ENCODE results near the gene CLIP4. TPM values are rescaled to one million over a fixed set of nuclear protein-coding genes. Genes with fewer than 3 reads are reported as not detected.

CLIP4 gene
- total and polyA plus RNA-seq, 2 experiments from 2014 or later = 0.06 to 0.14 TPM

- H3K4me2 ChIP-seq = no peak overlapping the region
- DNase-seq (ENCODE audit: low spot score) (no peak), ATAC-seq (no peak)
- peaks cover 3% of the 10 kb centered on the region; the same call in 1 of the 3 replicates for H3K36me3 Mint-ChIP-seq (ENCODE audit: low read depth)
- peak overlapping the region; percentile 79; the same call in 2 of the 3 replicates for H3K4me3 Mint-ChIP-seq
- peaks cover 44% of the 10 kb centered on the region for H3K27me3 Mint-ChIP-seq (ENCODE audit: insufficient read depth, low read depth, poor library complexity)
- TF ChIP-seq REST (IDR thresholded peaks at IDR 0.05; ENCODE audit: unreplicated experiment) (no peak), ETS1 (IDR thresholded peaks at IDR 0.05) (no peak), POLR2AphosphoS5 (IDR thresholded peaks at IDR 0.05; ENCODE audit: low read depth) (no peak), EZH2phosphoT487 (IDR thresholded peaks at IDR 0.05; ENCODE audit: unreplicated experiment) (no peak), NANOG (IDR thresholded peaks at IDR 0.05; ENCODE audit: borderline replicate concordance) (no peak)
- peaks cover 2% of the 10 kb centered on the region for H3K4me1 Mint-ChIP-seq
- no peaks in the 10 kb centered on the region for H3K36me3 ChIP-seq (ENCODE audit: insufficient read depth)
- H3K27me3 ChIP-seq (ENCODE audit: insufficient read depth) = peaks cover 60% of the 10 kb centered on the region
- H3F3A ChIP-seq (replicated peaks; ENCODE audit: low read depth) = no peaks in the 10 kb centered on the region
- no peaks in the 10 kb centered on the region for H3K9me2 ChIP-seq (ENCODE audit: insufficient read depth)
- no peak overlapping the region for H2AFZ ChIP-seq
- H4K20me1 ChIP-seq (replicated peaks; ENCODE audit: insufficient read depth) = no peaks in the 10 kb centered on the region
- peaks cover 6% of the 10 kb centered on the region for H3K4me1 ChIP-seq (ENCODE audit: insufficient read depth)
- H3K79me2 ChIP-seq (replicated peaks; ENCODE audit: insufficient read depth) = no peaks in the 10 kb centered on the region
- no peak overlapping the region for H3K27ac Mint-ChIP-seq
- no peak overlapping the region for H3K27ac ChIP-seq (ENCODE audit: low read depth)
- no peak overlapping the region for H3K4me3 ChIP-seq
- H3K9me3 Mint-ChIP-seq = no peaks in the 10 kb centered on the region
Observed at GRCh38 chr2:29113891-29114321, 1.3 kb upstream of the CLIP4 start.

GRCh38 chr2:29114586-29114945 lies 649 bp upstream of the CLIP4 start:
- H3F3A ChIP-seq (replicated peaks; ENCODE audit: low read depth) = no peaks in the 10 kb centered on the region
- Mint-ChIP-seq H3K27ac (no peak overlapping the region), H3K27me3 (ENCODE audit: insufficient read depth, low read depth, poor library complexity) (peaks cover 42% of the 10 kb centered on the region), H3K9me3 (no peaks in the 10 kb centered on the region), H3K4me3 (peak overlapping the region; percentile 79), H3K4me1 (peaks cover 2% of the 10 kb centered on the region), H3K36me3 (ENCODE audit: low read depth) (peaks cover 3% of the 10 kb centered on the region; the same call in 1 of the 3 replicates)
- H2AFZ ChIP-seq = peak overlapping the region; percentile 81
- DNase-seq (ENCODE audit: low spot score) (no peak), ATAC-seq (no peak)
- no peak overlapping the region for H3K27ac ChIP-seq (ENCODE audit: low read depth)
- peaks cover 60% of the 10 kb centered on the region for H3K27me3 ChIP-seq (ENCODE audit: insufficient read depth)
- no peaks in the 10 kb centered on the region for H4K20me1 ChIP-seq (replicated peaks; ENCODE audit: insufficient read depth)
- no peaks in the 10 kb centered on the region for H3K36me3 ChIP-seq (ENCODE audit: insufficient read depth)
- peaks cover 6% of the 10 kb centered on the region for H3K4me1 ChIP-seq (ENCODE audit: insufficient read depth)
- peak overlapping the region; percentile 73 for H3K4me3 ChIP-seq
- H3K9me2 ChIP-seq (ENCODE audit: insufficient read depth) = no peaks in the 10 kb centered on the region
- peak overlapping the region; percentile 78 for H3K4me2 ChIP-seq
- H3K79me2 ChIP-seq (replicated peaks; ENCODE audit: insufficient read depth) = no peaks in the 10 kb centered on the region
- TF ChIP-seq STAT1 (IDR thresholded peaks at IDR 0.05; ENCODE audit: unreplicated experiment) (no peak), CTCF (conservative IDR thresholded peaks at IDR 0.05; ENCODE audit: low read depth in 2 of 2) (no peak), ZNF114 (CRISPR knock-in tag; IDR thresholded peaks at IDR 0.05) (no peak), REST (IDR thresholded peaks at IDR 0.05; ENCODE audit: unreplicated experiment) (no peak)
